Chondrocyte (in vitro differentiated cells): Measurements from ENCODE around the gene RGS11. TPM values are rescaled to one million over a fixed set of nuclear protein-coding genes. Genes with fewer than 3 reads are reported as not detected.

Experiments used
- DNase-seq: peaks from one replicate; pipeline ENCODE4 v3.0.0; 2021; ENCODE audit warnings: mixed read lengths, low spot score
- H3K27ac Mint-ChIP-seq: one replicate; pipeline ENCODE4 v1.8.0; 2021; ENCODE audit warnings: mild to moderate bottlenecking, moderate library complexity, mixed read lengths; ENCODE audit not compliant: unreplicated experiment
- H3K27me3 Mint-ChIP-seq: 2 replicates; pipeline ENCODE4 v1.8.0; 2021; ENCODE audit warnings: low read depth, mixed read lengths
- H3K36me3 Mint-ChIP-seq: 2 replicates; pipeline ENCODE4 v1.8.0; 2021; ENCODE audit warnings: low read depth, mixed read lengths
- H3K4me1 Mint-ChIP-seq: 2 replicates; pipeline ENCODE4 v1.8.0; 2021; ENCODE audit warnings: low read depth, mild to moderate bottlenecking, mixed read lengths
- H3K4me3 Mint-ChIP-seq: one replicate; pipeline ENCODE4 v1.8.0; 2021; ENCODE audit warnings: mild to moderate bottlenecking, moderate library complexity, mixed read lengths; ENCODE audit not compliant: unreplicated experiment
- H3K9me3 Mint-ChIP-seq: 2 replicates; pipeline ENCODE4 v1.8.0; 2021; ENCODE audit warnings: low read depth, mixed read lengths
- CTCF ChIP-seq: fragments of 200-600 bp; sonication (generic); IDR thresholded peaks from 2 replicates; pipeline ENCODE4 v1.5.0; 2021; ENCODE audit warnings: antibody characterized with exemption, mild to moderate bottlenecking, moderate library complexity
- total RNA-seq: library from RNA; stranded (reverse); gene quantifications from 3 replicates; pipeline ENCODE4 v1.2.1, GENCODE V29; 2021

Gene RGS11
- total RNA-seq, 1 donor from 2014 or later, result 21.0 TPM

GRCh38 chr16:314351-314750 is 38.6 kb upstream of the RGS11 start:
- no peak for DNase-seq

GRCh38 chr16:311725-312124 is 36.0 kb upstream of the RGS11 start:
- no peak for DNase-seq
- Mint-ChIP-seq H3K27me3 (no peaks in the 10 kb centered on the region), H3K36me3 (peaks cover 5% of the 10 kb centered on the region), H3K27ac (no peak overlapping the region), H3K9me3 (no peaks in the 10 kb centered on the region), H3K4me1 (no peaks in the 10 kb centered on the region), H3K4me3 (no peak overlapping the region)
- no peak for TF ChIP-seq CTCF

More at GRCh38 chr16:314351-314750, 38.6 kb upstream of the RGS11 start:
- H3K4me1 Mint-ChIP-seq, result no peaks in the 10 kb centered on the region
- no peak for TF ChIP-seq CTCF
- no peaks in the 10 kb centered on the region for H3K9me3 Mint-ChIP-seq
- peaks cover 4% of the 10 kb centered on the region for H3K36me3 Mint-ChIP-seq
- H3K27me3 Mint-ChIP-seq, result no peaks in the 10 kb centered on the region
- H3K27ac Mint-ChIP-seq, result no peak overlapping the region
- H3K4me3 Mint-ChIP-seq, result no peak overlapping the region

DNA sequence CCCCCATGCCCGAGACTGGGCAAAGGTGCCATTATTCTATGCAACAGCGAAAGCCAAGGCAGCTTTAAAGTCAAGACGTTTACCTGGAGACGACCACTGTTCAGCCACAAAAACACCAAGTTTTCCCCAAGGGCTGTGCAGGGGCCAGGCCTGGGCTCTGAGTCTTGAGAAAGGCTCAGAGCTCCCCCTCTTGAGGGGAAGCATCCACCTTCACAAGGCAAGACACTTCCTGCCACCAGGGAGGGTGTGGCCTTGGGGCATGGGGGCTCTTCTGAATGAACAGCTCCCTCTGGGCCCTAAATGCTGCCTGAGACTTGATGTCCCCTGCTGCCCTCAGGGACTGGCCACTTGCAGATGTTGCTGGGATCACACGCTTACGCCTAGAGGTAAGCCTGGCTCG is 33.7 kb upstream of the RGS11 start:
- no peaks in the 10 kb centered on the region for H3K27me3 Mint-ChIP-seq
- peaks cover 7% of the 10 kb centered on the region for H3K36me3 Mint-ChIP-seq
- H3K4me3 Mint-ChIP-seq, result no peak overlapping the region
- H3K9me3 Mint-ChIP-seq, result no peaks in the 10 kb centered on the region
- DNase-seq, result no peak
- no peaks in the 10 kb centered on the region for H3K4me1 Mint-ChIP-seq
- H3K27ac Mint-ChIP-seq, result no peak overlapping the region
- TF ChIP-seq CTCF, result no peak

DNA sequence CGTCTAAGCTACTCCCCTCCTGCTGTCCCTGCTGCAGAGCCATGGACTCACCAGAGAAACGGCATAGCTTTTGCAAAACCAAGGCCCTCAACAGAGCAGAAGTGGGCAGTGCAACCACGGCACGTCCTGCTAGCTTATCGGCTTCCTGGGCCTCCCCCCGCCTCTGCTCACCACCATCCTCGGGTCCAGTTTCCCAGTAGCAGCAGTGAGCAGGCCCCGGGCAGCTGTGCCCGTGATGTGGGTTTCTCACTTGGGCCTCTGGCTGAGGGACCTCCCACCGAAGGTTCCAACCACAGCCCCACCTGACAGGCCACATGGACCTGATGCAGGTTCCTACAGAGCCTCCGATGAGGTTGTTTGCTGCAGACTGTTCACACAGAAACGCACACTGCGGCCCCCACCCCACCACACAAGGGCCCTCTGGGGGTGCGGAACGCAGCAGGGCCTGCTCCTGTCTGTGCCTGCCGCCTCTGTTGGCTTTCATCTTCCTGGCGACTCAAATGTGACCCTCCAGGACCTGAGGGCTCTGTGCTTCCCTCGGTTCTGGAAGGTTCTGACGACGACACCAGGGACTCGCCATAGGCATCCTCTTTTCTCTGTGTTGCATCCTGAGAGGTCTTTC is 32.1 kb upstream of the RGS11 start:
- no peak for TF ChIP-seq CTCF
- H3K9me3 Mint-ChIP-seq, result no peaks in the 10 kb centered on the region
- no peak overlapping the region for H3K4me3 Mint-ChIP-seq
- no peak for DNase-seq
- H3K27me3 Mint-ChIP-seq, result no peaks in the 10 kb centered on the region
- no peaks in the 10 kb centered on the region for H3K4me1 Mint-ChIP-seq
- no peak overlapping the region for H3K27ac Mint-ChIP-seq
- peaks cover 12% of the 10 kb centered on the region for H3K36me3 Mint-ChIP-seq

DNA sequence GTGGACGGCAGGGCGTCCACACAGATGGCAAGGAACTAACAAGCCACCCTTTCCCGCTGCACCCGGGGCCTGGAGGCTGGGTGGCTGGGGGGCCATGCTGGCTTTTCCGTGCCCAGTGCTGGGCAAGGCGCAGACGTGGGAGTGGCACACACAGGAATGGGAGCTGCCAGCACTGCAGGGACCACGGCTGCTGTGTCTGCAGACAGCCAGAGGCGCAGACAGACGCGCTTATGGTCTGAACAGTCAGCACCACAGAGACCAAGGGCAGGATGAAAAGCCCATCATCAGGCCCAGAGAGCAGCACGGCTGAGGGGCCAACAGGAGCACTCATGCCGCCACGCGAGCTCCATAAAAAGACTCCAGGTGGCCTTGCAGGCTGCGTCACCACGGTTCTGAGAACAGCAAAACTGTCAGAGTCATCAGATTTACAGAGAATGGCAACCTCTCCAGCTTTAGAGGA is 31.2 kb upstream of the RGS11 start:
- Mint-ChIP-seq H3K27me3 (no peaks in the 10 kb centered on the region), H3K9me3 (no peaks in the 10 kb centered on the region), H3K4me3 (no peak overlapping the region), H3K4me1 (no peaks in the 10 kb centered on the region), H3K36me3 (peaks cover 12% of the 10 kb centered on the region), H3K27ac (no peak overlapping the region)
- no peak for DNase-seq
- no peak for TF ChIP-seq CTCF
